GM12864 (cell line): Measurements from ENCODE around the gene PRLHR.
"Not testable (repeated sequence)": the region's sequence is repeated elsewhere in the genome, so short reads cannot be mapped to it uniquely, and the experiment has no call there.

ENCODE experiments used
- DNase-seq: peaks from one replicate; pipeline ENCODE4 v3.0.0-alpha.2; 2011; ENCODE audit warnings: low read depth
- H3K4me3 ChIP-seq: 2 replicates; pipeline ENCODE4 v1.5.1; 2011; ENCODE audit warnings: mild to moderate bottlenecking, low read depth, low read length, control low read depth
- CTCF ChIP-seq: IDR thresholded peaks from 2 replicates; pipeline ENCODE4 v1.5.1; 2011; ENCODE audit warnings: low read depth, mild to moderate bottlenecking, moderate library complexity, low read length, control low read depth, inconsistent platforms; ENCODE audit errors: missing control alignments

The PRLHR gene

GRCh38 chr10:118628397-118628796 lies 32.9 kb upstream of the PRLHR start:
- TF ChIP-seq CTCF: no peak
- no peak overlapping the region for H3K4me3 ChIP-seq
- DNase-seq: no peak

GRCh38 chr10:118626953-118627352 lies 31.5 kb upstream of the PRLHR start:
- DNase-seq: no peak
- H3K4me3 ChIP-seq: no peak overlapping the region
- peak; percentile 71 for TF ChIP-seq CTCF

GRCh38 chr10:118625504-118625903 lies 30.1 kb upstream of the PRLHR start:
- no peak overlapping the region for H3K4me3 ChIP-seq
- no peak for DNase-seq
- TF ChIP-seq CTCF: no peak

- no peak for DNase-seq
- TF ChIP-seq CTCF: no peak
These were observed 29.3 kb upstream of the PRLHR start for GRCh38 chr10:118624747-118625146.

GRCh38 chr10:118621304-118621942 lies 26.0 kb upstream of the PRLHR start:
- no peak for DNase-seq
- no peak for TF ChIP-seq CTCF

More at GRCh38 chr10:118624747-118625146, 29.3 kb upstream of the PRLHR start:
- no peak overlapping the region for H3K4me3 ChIP-seq

GRCh38 chr10:118613863-118614262 lies 18.4 kb upstream of the PRLHR start:
- not testable (repeated sequence) for H3K4me3 ChIP-seq, DNase-seq

More at GRCh38 chr10:118621304-118621942, 26.0 kb upstream of the PRLHR start:
- H3K4me3 ChIP-seq: no peak overlapping the region

- no peak for TF ChIP-seq CTCF
- H3K4me3 ChIP-seq: no peak overlapping the region
- no peak for DNase-seq
These were observed 15.1 kb upstream of the PRLHR start for GRCh38 chr10:118610577-118610976.
